Right lobe of liver (tissue), 4 donors: ENCODE data around the gene CNTNAP4.

Source experiments
- POLR2A ChIP-seq: fragments of 450-650 bp; IDR thresholded peaks from one replicate; pipeline ENCODE4 v1.6.1; 2017; ENCODE audit warnings: antibody characterized with exemption, mild to moderate bottlenecking
- TF ChIP-seq, protein P1 (sequence below), 4 donors: fragments of 200-600 bp in 3 of 4; fragments of 450-650 bp in 1 of 4; IDR thresholded peaks; one replicate each; pipeline versions ENCODE4 v1.5.1 to v1.8.0; 2016 to 2022; ENCODE audit warnings: antibody characterized with exemption in 4 of 4, mild to moderate bottlenecking in 2 of 4
- donor health status: DM: no; HTN: no; CAD: no.
- donor health status: DM: no; HTN: no; CAD: no.
- donor health status: DM: no; HTN: yes; CAD: no.

DNA sequence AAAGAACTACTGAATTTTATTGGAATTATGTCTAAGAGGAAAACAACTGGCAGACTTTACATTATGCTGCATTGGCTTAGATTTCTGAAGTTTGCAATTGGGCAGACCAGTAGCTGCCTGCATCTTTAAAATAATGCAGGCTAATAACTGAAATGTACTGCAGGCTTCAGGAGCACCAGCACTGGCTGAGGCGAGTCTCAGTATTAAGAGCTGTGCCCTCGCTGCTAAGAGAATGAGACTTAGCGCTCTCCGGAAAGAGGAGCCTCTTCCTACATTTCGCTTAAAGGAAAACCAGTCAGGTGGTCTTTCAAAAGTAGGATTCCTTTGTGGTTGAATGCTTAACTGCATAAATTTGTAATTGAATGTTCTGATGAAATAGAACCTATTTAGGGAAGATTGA, 885 bp downstream of the CNTNAP4 start:
- no peak for TF ChIP-seq POLR2A
- TF ChIP-seq, protein P1, sequence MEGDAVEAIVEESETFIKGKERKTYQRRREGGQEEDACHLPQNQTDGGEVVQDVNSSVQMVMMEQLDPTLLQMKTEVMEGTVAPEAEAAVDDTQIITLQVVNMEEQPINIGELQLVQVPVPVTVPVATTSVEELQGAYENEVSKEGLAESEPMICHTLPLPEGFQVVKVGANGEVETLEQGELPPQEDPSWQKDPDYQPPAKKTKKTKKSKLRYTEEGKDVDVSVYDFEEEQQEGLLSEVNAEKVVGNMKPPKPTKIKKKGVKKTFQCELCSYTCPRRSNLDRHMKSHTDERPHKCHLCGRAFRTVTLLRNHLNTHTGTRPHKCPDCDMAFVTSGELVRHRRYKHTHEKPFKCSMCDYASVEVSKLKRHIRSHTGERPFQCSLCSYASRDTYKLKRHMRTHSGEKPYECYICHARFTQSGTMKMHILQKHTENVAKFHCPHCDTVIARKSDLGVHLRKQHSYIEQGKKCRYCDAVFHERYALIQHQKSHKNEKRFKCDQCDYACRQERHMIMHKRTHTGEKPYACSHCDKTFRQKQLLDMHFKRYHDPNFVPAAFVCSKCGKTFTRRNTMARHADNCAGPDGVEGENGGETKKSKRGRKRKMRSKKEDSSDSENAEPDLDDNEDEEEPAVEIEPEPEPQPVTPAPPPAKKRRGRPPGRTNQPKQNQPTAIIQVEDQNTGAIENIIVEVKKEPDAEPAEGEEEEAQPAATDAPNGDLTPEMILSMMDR (IDR thresholded peaks at IDR 0.05): no peak
